Panc1 (cell line): Measurements from ENCODE around the gene WASF3.

ENCODE experiments used
- POLR2AphosphoS5 ChIP-seq: IDR thresholded peaks from 2 replicates; pipeline ENCODE4 v1.6.1; 2012; ENCODE audit warnings: mild to moderate bottlenecking, low read depth, low read length, moderate library complexity
- TF ChIP-seq, protein P1 (sequence below): fragments of 450-650 bp; IDR thresholded peaks from 2 replicates; pipeline ENCODE4 v1.5.1; 2017; ENCODE audit warnings: mild to moderate bottlenecking
- TF ChIP-seq, protein P2 (sequence below), 2 experiments: IDR thresholded peaks; 2 replicates each; pipeline ENCODE4 v1.6.1; 2011 to 2012; ENCODE audit warnings: low read depth in 2 of 2, control low read depth in 1 of 2, low read length in 1 of 2, mild to moderate bottlenecking in 1 of 2, moderate library complexity in 1 of 2; ENCODE audit not compliant: insufficient read depth in 1 of 2

DNA sequence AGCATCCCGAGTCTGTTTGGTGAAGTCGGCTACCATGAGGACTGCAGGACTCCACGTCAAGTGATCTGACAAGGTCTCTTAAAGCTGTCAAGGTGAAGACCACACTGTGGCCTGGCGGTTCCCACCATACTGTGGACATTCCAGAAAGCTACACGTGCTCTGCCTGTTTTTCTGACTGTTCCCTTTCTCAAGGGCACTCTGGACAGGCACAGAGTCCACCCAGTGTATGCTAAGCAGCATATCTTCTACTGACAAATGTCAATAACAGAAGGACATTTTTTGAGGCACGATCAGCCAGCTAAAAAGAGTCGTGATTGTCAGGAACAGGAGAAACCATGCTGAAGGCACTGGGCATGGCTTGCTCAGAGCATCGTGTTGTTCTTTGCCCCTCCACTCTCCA lies 12.8 kb upstream of the WASF3 start:
- TF ChIP-seq, protein P1, sequence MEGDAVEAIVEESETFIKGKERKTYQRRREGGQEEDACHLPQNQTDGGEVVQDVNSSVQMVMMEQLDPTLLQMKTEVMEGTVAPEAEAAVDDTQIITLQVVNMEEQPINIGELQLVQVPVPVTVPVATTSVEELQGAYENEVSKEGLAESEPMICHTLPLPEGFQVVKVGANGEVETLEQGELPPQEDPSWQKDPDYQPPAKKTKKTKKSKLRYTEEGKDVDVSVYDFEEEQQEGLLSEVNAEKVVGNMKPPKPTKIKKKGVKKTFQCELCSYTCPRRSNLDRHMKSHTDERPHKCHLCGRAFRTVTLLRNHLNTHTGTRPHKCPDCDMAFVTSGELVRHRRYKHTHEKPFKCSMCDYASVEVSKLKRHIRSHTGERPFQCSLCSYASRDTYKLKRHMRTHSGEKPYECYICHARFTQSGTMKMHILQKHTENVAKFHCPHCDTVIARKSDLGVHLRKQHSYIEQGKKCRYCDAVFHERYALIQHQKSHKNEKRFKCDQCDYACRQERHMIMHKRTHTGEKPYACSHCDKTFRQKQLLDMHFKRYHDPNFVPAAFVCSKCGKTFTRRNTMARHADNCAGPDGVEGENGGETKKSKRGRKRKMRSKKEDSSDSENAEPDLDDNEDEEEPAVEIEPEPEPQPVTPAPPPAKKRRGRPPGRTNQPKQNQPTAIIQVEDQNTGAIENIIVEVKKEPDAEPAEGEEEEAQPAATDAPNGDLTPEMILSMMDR: no peak
- TF ChIP-seq POLR2AphosphoS5: no peak
- TF ChIP-seq, protein P2, sequence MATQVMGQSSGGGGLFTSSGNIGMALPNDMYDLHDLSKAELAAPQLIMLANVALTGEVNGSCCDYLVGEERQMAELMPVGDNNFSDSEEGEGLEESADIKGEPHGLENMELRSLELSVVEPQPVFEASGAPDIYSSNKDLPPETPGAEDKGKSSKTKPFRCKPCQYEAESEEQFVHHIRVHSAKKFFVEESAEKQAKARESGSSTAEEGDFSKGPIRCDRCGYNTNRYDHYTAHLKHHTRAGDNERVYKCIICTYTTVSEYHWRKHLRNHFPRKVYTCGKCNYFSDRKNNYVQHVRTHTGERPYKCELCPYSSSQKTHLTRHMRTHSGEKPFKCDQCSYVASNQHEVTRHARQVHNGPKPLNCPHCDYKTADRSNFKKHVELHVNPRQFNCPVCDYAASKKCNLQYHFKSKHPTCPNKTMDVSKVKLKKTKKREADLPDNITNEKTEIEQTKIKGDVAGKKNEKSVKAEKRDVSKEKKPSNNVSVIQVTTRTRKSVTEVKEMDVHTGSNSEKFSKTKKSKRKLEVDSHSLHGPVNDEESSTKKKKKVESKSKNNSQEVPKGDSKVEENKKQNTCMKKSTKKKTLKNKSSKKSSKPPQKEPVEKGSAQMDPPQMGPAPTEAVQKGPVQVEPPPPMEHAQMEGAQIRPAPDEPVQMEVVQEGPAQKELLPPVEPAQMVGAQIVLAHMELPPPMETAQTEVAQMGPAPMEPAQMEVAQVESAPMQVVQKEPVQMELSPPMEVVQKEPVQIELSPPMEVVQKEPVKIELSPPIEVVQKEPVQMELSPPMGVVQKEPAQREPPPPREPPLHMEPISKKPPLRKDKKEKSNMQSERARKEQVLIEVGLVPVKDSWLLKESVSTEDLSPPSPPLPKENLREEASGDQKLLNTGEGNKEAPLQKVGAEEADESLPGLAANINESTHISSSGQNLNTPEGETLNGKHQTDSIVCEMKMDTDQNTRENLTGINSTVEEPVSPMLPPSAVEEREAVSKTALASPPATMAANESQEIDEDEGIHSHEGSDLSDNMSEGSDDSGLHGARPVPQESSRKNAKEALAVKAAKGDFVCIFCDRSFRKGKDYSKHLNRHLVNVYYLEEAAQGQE (IDR thresholded peaks at IDR 0.05; ENCODE audit: insufficient read depth in 1 of 2, low read depth in 2 of 2, low read length in 1 of 2): no peak
